Stimulated activated CD8-positive, alpha-beta memory T cell treated with anti-CD3 and anti-CD28 coated beads, Interleukin-12 subunit alpha, Interleukin-12 subunit beta, amount 100 ng/mL, for 1 hour (primary cell): ENCODE measurements around the gene HPS4.
"Not testable (repeated sequence)": the region's sequence is repeated elsewhere in the genome, so short reads cannot be mapped to it uniquely, and the experiment has no call there.

Source experiments
- DNase-seq: peaks from one replicate; pipeline ENCODE4 v3.0.0-alpha.2; 2020; ENCODE audit warnings: low read depth

Gene HPS4

DNA sequence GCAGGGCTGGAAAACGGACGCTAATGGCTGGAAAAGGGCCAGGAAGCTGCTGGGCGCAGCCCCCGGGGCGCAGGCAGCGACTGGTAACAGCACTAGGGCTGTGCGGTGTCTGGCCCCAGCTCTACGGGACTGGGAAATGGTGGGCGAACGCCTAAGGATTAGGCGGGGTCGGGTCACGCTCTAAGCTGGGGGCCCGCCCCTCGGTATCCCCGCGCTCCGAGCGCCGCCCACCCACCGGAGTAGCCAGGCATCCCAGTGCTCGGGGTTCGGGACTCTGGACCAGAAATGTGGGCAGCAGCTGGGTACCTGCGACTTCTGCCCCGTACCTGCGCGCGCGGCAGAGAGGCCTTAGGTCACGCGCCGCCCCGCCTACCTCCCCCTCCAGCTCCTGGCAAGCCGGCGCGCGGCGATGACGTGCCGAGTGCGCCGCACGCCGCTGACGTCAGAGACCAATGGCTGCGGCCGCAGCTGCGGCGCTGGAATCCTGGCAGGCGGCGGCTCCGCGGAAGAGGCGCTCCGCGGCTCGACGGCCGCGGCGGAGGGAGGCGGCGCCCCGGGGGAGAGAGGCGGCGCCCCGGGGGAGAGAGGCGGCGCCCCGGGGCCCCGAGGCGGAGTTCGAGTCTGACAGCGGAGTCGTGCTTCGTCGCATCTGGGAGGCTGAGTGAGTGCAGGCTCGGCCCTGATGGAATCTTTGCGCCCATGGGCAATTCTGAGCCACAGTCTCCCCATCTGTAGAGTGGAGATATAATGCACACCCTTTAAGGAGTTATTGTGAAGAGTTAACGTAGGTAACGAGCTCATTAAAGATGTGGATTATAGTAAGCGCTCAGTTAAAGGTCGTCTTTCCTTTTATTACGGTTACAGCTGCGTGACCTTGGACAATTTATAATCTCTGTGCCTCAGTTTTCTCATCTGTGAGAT, at the start of gene HPS4, which contains the start of gene SRRD:
HPS4 (minus strand) TSS at position 345 of the 921 bp plus-strand sequence. CDS start 2,021 bp downstream, outside the sequence.
SRRD (plus strand) TSS at position 439 of the 921 bp plus-strand sequence; CDS start at position 453, 14 bp downstream.
- DNase-seq = peak; percentile 82

DNA sequence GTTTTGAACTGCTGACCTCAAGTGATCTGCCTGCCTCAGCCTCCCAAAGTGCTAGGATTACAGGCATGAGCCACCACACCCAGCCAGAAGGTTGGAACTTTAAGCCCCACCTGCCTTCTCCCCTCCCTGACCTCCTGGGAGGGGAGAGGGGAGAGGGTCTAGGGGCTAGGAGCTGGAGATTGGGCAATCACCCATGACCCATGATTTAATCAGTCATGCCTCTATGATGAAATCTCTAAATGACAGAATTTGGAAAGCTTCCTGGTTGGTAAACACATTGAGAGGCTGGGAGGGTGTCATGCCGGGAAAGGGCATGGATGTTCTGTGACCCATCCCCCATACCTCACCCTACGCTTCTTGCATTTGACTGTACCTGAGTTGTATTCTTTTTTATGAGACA, 45.8 kb upstream of the HPS4 start:
- no peak for DNase-seq

DNA sequence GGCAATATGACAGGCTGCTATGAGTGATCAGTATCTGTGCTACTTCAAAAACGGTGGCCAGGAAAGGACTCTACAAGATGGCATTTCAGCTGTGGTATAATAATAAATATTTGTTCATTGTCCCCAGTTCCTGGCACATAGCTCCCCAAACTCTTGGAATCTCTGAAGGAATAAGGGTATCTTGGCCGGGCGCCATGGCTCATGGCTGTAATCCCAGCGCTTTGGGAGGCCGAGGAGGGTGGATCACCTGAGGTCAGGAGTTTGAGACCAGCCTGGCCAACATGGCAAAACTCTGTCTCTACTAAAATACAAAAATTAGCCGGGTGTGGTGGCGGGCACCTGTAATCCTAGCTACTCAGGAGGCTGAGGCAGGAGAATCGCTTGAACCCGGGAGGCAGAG, 44.9 kb upstream of the HPS4 start:
- not testable (repeated sequence) for DNase-seq

DNA sequence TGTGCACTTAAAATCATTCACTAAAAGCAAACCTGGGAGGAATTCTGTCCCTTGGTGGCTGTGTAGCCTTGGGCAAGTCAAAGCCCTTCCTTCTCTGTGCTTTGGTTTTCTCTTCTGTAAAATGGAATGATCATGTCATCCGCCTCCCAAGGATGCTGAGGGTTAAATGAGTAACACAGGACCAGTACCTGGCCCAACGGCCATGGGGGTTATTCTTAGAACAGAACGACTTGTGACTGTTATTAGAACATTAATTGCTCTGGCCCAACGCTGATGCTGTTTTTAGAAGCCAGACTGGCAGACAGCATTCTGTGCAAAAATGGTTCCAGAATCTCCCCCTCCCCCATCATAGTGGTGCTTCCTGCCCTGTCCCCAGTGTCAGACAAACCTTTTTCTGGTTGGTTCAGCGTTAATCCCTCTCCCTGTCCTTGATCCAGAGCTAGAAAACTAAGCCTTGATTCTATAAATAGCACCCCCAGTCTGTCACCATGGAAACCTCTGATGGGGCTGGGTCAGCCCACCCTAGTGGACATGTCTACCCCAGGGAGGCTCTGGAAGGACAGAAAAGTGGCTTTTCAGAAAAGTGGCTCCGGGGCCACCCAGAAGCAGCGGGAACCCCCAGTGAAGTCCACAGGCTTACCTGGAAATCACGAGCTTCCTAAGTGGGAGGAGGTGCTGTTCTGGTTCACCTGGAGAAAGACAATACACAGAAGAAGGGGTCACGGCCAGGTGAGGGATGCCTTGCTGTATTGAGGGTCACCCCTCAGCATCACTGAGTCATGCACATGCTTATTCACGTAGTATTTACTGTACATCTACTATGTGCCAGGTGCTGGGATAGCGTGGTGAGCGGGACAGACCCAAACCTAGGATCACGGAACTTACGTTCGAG, 44.2 kb upstream of the HPS4 start:
- no peak for DNase-seq

DNA sequence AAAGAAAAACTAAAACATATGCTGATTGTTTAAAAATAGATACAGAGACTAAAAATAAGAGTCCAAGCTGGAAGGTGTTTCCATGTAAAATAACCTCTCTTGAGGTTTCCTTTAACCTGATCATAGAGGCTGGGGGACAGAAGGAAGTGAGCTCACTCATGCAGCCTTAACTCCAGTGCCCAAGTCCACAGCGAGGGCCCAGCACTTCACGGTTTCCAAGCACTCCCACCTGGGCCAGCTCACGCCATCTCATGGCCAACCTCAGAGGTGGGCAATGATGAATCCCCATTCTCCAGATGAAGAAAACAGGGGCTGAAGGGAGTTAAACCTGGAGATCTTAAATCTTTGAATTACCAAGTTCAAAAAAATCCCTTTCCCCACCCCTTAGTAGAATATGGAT, 43.6 kb upstream of the HPS4 start:
- no peak for DNase-seq

DNA sequence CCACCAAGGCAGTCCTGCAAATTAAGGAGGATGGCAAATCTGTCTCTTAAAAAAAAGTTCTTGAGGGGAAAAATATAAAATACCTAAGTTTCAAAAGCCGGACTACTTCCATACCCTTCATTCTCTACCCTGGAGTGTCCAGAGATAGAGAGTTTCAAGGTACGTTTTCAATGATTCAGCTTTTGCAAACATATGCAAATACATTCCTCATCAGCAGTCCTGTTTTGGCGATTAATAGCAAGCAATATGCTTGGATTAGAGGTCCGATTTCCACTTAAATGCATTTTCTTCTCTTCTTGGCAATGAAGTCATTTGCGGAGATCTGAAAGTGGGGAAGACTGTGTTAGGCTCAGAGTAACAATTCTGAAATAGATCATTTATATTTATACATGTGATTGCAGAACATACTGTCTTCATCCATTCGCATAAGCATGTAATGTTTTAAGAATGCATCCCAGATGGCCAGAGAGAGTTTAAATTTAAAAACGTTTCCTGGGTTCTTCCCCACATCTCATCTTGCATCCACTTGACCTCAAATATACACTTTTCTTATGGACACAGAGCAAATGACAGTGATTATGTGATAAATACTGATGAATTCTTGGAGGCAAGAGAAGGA, 42.5 kb upstream of the HPS4 start:
- no peak for DNase-seq

DNA sequence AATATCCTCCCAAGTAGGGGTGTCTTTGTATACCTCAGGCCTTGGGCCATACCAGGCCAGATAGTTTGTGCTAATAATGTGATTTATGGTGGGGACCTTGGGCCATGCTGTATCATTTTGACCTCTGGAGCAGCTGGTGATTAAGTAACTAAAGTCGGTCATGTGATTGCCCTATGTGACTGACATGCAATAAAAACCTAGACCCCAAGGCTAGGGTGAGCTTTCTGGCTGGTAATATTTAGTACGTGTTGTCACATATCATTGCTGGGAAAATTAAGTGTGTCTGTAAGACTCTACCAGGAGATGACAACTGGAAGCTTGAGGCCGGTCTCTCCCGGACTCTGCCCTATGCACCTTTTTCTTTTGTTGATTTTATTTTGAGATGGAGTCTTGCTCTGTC, 41.3 kb upstream of the HPS4 start:
- no peak for DNase-seq

DNA sequence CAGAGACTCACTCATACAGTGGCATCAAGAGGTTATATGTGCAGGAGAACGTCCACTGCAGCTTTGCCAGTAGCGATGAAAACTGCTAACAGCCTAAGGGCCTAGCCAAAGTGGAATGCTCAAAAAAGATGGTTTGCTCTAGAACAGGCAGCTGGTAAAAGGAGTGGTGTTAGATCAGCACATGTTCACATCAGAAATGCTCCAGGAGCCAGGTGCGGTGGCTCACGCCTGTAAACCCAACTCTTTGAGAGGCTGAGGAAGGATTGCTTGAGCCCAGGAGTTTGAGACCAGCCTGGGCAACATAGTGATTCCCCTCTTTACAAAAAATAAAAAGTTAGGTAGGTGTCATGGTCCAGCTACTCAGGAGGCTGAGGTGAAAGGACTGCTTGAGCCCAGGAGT, 39.0 kb upstream of the HPS4 start:
- DNase-seq = no peak

DNA sequence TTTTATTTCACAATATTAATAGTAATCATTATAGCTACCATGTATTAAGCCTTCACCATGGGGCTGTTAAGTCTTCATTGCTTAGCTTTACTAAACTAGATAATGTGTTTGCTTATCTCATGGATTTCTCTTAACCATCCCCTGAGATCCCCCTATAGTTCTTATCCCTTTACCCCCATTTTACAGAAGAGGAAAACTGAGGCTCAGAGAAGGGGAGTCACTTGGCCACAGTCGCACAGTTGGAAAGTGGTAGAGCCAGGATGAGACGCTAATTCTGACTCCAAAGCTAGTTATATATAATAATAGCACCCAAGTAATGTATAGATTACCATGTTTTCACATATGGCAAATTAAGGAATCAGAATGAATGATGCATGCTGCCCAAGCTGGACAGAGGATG, 38.4 kb upstream of the HPS4 start:
- DNase-seq = no peak

DNA sequence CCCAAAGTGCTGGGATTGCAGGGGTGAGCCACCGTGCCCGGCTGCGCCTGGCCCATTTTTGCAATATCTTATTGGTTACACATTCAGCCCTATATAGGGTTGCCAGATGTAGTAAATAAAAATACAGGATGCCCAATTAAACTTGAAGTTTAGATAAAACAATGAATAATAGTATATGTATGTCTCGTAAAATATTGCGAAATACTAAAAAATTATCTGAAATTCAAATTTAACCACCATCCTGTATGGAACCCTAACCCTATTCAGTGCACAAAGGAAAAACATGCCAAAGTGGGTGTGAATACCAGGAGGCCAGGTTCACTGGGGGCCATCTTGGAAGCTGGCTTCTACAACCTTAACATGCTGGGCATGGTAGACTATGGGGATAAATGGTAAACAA, 33.8 kb upstream of the HPS4 start:
- no peak for DNase-seq

DNA sequence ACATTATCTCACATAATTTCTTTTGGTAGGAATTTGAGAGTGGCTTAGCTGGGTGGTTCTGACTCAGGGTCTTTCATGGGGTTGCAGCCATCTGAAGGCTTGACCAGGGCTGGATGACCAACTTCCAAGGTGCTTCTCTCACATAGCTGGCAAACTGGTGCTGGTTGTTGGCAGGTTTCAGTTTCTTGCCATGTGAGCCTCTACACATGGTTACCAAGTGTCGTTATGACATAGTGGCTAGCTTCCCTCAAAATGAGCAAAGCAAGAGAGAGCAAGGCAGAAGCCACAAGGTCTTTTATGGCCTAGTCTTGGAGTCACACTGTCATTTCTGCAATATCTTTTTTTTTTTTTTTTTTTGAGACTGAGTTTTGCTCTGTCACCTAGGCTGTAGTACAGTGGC, 32.9 kb upstream of the HPS4 start:
- no peak for DNase-seq

DNA sequence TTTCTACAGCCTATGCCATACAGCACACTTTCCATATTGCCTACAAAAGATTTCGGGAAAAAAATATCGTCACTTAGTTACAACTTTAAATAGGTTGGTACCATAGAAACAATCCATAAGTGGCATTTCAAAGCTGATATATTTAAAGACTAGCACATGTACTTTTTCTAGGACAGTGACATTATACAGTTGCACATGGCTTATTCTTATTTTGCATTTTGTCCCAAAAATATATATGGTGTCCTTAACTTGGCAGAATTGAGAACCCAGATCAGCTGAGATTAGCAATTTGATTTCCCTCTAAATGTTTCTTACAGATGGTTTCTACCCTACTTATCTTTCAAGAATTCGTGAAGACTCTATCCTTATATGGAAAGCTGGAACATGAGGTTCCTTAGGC, 32.3 kb upstream of the HPS4 start:
- DNase-seq = no peak

DNA sequence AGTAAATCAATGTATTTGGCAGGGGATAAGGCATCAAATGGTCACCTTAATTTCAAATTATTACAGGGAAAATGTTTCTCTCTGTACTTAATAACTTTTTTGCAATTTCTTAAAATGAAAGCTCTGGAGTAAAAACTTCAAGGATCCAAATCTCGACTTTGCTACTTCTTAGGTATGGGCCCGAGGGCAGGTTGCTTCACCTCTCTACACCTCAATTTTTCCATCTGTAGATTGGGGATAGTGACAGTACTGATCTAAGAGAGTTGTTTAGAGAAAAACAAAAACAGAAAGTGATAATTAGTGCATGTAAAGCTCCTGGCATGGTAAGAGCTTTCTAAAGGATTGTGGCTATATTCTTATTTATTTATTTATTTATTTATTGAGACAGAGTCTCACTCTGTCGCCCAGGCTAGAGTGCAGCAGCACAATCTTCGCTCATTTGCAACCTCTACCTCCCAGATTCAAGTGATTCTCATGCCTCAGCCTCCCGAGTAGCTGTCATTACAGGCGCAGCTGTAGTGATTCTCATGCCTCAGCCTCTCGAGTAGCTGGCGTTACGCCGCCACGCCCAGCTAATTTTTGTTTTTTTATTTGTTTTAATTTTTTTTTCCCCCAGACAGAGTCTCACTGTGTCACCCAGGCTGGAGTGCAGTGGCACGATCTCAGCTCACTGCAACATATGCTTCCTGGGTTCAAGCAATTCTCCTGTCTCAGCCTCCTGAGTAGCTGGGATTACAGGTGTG, 31.0 kb upstream of the HPS4 start:
- no peak for DNase-seq

DNA sequence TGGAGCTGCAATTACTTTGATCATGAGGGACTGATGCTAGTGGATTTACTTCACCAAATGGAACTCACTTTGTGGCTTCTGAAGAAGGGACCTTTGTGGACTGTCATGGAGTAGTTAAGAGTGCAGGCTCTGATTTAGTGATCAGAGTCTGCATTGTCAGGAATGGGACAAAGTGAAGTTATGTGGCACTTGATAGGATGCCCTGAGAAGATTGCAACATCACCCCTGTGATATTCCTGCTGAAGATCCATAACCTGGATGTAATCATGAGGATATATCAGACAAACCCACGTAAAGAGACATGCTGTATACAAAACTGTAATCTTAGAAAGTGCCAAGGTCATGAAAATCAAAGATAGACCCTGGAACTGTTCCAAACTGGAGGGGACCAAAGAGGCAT, 30.3 kb upstream of the HPS4 start:
- no peak for DNase-seq

DNA sequence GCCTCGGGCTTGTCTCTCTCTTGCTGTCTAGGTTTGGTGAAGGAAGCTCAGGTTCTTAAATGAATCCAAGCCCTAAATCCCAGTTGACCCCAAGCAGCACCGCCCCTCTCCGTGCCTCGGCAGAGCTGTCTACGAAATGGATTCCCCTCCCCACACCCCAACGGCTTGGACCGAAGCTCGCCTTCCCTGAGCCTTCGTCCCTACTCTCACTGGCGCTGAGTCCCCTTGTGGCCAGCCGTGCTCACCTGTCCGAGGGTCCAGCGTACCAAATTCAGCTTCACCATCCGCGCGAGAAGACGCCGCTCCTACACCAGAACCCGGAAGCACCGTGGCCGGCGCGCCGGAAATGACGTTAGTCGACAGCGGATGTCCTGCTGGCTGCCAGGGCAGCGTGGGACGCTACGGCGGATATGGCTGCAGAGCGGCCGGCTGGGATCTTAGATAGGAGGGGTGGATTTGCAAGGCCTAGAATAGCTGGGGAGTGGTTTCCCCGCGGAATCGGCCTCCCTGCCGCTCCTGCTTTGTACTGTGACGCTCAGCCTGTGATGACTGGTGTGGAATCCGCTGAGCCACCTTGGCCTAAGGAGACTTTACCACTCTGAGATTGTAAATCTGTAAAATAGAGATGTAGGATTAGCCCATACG, 28.7 kb upstream of the HPS4 start, which contains the start of gene TFIP11:
TFIP11 (minus strand) TSS at position 325 of the 645 bp plus-strand sequence. CDS start 2,201 bp downstream, outside the sequence.
- peak; percentile 88 for DNase-seq

DNA sequence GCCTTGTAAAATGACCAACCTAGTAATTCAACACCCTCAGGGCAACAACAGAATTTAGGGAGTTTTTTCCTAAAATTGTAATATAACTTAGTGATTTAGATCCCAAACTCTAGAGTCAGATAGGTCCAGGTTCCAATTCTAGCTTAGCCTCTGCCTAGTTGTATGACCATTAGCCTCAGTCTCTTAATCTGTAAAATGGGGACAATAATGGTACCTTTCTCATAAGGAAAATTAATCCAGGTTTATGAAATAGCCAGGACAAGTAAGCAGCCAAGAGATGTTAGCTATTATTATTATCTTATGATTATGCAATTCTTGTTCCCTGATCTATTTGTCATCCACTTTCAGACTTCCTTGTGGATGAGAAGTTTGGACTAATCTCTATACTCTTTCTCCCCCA, 24.6 kb upstream of the HPS4 start:
- no peak for DNase-seq

DNA sequence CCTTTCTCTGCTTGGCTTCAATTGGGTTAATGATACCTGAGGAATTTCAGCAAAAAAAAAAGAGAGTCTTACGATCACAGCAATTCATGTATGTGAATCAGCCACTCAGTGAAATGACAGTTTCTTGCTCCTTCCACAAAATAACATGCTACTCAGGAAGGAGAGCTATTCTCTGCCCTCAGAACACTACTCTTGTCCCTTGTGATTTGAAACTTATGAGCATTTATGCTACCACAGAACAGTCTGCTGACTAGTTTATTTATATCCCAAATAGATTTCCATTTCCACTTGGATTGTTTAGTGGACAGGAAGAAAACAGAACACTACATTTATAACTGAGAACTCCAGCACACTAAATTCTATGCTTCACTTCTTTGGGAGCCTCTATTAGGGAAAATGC, 20.2 kb upstream of the HPS4 start:
- no peak for DNase-seq

DNA sequence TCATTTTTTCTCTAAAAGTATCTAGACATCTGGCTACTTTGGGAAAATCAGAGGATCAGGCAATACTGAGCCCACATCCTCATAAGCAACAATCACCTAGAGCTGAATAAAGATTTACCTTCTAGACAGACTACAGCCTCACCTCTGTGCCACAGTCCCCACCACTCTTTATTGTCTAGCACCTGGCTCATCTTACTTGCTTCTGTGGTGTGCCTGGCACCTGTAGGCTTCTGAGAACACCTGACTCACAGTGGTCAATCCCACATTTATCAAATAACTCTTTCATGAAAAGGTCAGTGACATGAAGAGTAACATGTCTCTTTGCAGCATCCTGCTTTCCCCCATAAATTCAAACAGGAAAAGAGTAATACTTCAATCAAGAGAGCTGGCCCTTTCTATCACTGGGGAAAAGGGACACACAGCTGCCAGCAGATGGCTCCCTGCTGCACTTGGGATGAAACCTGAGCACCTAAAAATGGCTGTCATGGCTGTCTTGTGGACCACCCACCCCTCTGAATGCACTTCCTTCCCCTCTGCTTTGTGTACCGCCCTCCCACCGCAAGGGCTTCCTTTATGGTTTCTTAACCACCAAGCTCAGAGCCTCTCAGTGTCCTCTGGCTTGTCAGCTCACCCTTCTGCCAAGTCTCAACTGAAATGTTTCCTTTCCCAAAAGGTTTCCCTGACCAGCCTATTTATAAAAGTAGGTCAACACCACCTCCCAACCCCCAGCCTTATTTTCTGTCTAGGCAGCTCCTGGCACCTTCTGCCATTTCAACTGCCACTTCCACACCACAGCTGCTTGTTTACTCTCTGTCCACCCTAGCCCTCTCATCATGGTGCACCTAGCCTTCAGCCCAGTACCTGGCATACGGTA, 19.3 kb upstream of the HPS4 start:
- DNase-seq = peak; percentile 32

DNA sequence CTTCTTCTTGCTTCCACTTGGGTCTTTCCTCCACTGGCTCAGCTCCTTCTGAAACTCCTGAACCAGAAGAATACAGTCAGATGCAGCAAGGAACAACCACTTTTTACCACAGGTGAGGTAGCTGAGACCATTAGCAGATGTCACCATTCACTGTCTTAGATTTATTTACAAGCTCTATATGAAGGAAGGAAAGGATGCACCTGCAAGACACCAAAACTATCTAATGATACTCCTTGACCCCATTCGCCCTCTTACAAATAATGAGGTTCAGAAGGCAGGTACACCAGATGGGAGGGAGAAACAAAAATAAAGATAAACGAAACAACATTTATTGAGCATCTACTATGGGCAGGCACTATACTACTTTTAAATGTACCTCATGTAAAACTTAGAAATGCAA, 18.4 kb upstream of the HPS4 start:
- DNase-seq = no peak

DNA sequence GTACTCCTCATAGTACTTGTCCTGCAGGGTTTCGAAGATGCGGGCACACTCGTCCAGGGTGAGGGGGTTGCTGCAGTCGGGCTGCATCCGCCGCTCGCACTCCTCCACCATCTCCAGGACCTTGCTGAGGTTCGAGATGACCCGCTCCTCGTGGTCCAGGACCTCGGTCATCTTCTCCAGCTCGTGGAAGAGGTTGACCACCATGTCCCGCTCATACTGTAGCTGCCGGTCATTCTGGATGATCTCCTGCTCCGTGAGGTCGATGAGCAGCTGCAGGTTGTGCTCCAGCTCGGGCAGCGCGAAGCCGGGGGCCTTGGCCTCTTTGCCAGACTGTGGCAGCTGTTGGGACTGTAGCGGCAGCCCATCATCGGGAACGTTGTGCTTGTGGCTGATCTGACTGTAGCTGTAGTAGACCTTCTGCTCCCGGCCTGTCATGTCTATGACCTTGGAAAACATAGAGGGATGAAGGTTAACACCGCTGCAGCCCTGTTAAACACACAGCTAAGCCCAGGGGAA, 15.7 kb upstream of the HPS4 start:
- no peak for DNase-seq
